Esophagus muscularis mucosa (tissue), 3 donors: Measurements from ENCODE around the gene RNF224.

ENCODE experiments used
- CTCF ChIP-seq, 3 experiments: fragments of 200-600 bp in 2 of 3; fragments of 450-650 bp in 1 of 3; sonication (generic) in 2 of 3; IDR thresholded peaks; one replicate each; pipeline ENCODE4 v1.5.1; 2017 to 2019; ENCODE audit warnings: antibody characterized with exemption in 3 of 3, mild to moderate bottlenecking in 2 of 3, moderate library complexity in 1 of 3
- EP300 ChIP-seq: sonication (generic); formaldehyde crosslinking; IDR thresholded peaks from one replicate; pipeline ENCODE4 v1.6.1; 2017; ENCODE audit warnings: antibody characterized with exemption

DNA sequence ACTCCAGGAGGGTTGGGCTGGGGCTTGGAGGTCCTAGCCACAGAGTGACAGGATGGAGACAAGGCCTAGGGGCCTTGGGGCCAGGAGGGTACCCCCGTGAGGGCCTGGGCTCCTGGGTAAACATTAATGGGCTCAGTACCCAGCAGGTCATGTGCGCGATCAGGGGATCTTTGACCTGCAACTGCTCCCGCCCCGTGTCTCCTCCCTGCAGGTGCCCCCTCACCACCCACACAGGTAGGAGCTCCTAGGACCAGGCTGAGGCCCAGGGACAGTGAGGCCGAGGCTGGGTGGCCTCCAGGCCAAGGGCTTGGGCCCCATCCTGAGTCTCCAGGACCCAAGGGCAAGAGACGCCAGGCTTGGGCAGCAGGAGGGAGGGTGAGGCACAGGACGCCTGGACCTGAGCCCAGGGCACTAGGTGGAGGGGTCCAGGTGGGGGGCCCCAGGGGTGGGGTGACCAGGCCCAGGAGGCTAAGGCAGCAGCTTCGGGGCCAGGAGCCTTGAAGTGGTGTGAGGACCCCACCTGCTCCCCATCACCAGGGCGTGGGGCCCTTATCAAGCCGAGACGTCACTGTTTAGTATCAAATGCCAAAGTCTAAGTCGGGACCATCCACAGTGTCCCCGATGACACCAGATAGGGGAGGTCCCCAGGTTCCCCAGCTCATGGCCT lies 3.5 kb downstream of the RNF224 start, which contains the start of gene SLC34A3:
- TF ChIP-seq EP300: no peak
- TF ChIP-seq CTCF (IDR thresholded peaks at IDR 0.05): no peak
